ENCODE data around the gene SLC25A12.
A peak's percentile ranks its signal among the peaks of the same experiment; 100 is the strongest.

Gene SLC25A12

GRCh38 chr2:171893824-171894611 lies at the start of gene SLC25A12:
Gene SLC25A12 (minus strand): TSS chr2:171894244. CDS start chr2:171894214, 30 bp downstream.
- Histone ChIP-seq H3K4me3 (ENCODE audit: insufficient read length, low read depth) (peak within 1 kb of the TSS; percentile 62), H3K36me3 (ENCODE audit: insufficient read depth, insufficient read length, low read length) (no peaks in the 10 kb centered on the region), H3K9me3 (ENCODE audit: insufficient read depth, low read length) (peaks cover 8% of the 10 kb centered on the region), H3K27me3 (ENCODE audit: insufficient read depth, insufficient read length) (no peaks in the 10 kb centered on the region), H3K4me1 (ENCODE audit: insufficient read depth, insufficient read length) (no peaks in the 10 kb centered on the region), H3K9ac (ENCODE audit: insufficient read length, low read depth) (peak within 1 kb of the TSS; percentile 83)
- no peak for TF ChIP-seq ZNF274 (IDR thresholded peaks at IDR 0.05; ENCODE audit: low read depth, low read length)
- TF ChIP-seq SUZ12 (IDR thresholded peaks at IDR 0.05; ENCODE audit: extremely low read depth, insufficient read depth, insufficient read length), result no peak
- no peak for TF ChIP-seq YY1 (IDR thresholded peaks at IDR 0.05; ENCODE audit: insufficient read depth, insufficient read length)
- DNase-seq (ENCODE audit: low read depth, low spot score), result peak; percentile 74

- TF ChIP-seq SUZ12 (IDR thresholded peaks at IDR 0.05; ENCODE audit: extremely low read depth, insufficient read depth, insufficient read length) (no peak), YY1 (IDR thresholded peaks at IDR 0.05; ENCODE audit: insufficient read depth, insufficient read length) (no peak), ZNF274 (IDR thresholded peaks at IDR 0.05; ENCODE audit: low read depth, low read length) (no peak)
- H3K4me1 ChIP-seq (ENCODE audit: insufficient read depth, insufficient read length), result no peaks in the 10 kb centered on the region
- H3K9me3 ChIP-seq (ENCODE audit: insufficient read depth, low read length), result no peaks in the 10 kb centered on the region
- peaks cover 14% of the 10 kb centered on the region for H3K36me3 ChIP-seq (ENCODE audit: insufficient read depth, insufficient read length, low read length)
- no peaks in the 10 kb centered on the region for H3K27me3 ChIP-seq (ENCODE audit: insufficient read depth, insufficient read length)
- H3K4me3 ChIP-seq (ENCODE audit: insufficient read length, low read depth), result no peak overlapping the region
- DNase-seq (ENCODE audit: low read depth, low spot score), result no peak
- H3K9ac ChIP-seq (ENCODE audit: insufficient read length, low read depth), result no peak overlapping the region
Observed at GRCh38 chr2:171941316-171941699, 47.3 kb upstream of the SLC25A12 start.

- H3K9me3 ChIP-seq (ENCODE audit: insufficient read depth, low read length), result no peaks in the 10 kb centered on the region
- no peak overlapping the region for H3K4me3 ChIP-seq (ENCODE audit: insufficient read length, low read depth)
- H3K9ac ChIP-seq (ENCODE audit: insufficient read length, low read depth), result no peak overlapping the region
- TF ChIP-seq YY1 (IDR thresholded peaks at IDR 0.05; ENCODE audit: insufficient read depth, insufficient read length), result no peak
- TF ChIP-seq SUZ12 (IDR thresholded peaks at IDR 0.05; ENCODE audit: extremely low read depth, insufficient read depth, insufficient read length), result no peak
- TF ChIP-seq ZNF274 (IDR thresholded peaks at IDR 0.05; ENCODE audit: low read depth, low read length), result no peak
- no peaks in the 10 kb centered on the region for H3K27me3 ChIP-seq (ENCODE audit: insufficient read depth, insufficient read length)
- DNase-seq (ENCODE audit: low read depth, low spot score), result no peak
- peaks cover 17% of the 10 kb centered on the region for H3K36me3 ChIP-seq (ENCODE audit: insufficient read depth, insufficient read length, low read length)
- no peaks in the 10 kb centered on the region for H3K4me1 ChIP-seq (ENCODE audit: insufficient read depth, insufficient read length)
Observed at GRCh38 chr2:171939743-171940071, 45.7 kb upstream of the SLC25A12 start.

GRCh38 chr2:171939058-171939742 lies 45.2 kb upstream of the SLC25A12 start:
- Histone ChIP-seq H3K9me3 (ENCODE audit: insufficient read depth, low read length) (no peaks in the 10 kb centered on the region), H3K4me3 (ENCODE audit: insufficient read length, low read depth) (no peak overlapping the region), H3K27me3 (ENCODE audit: insufficient read depth, insufficient read length) (no peaks in the 10 kb centered on the region), H3K4me1 (ENCODE audit: insufficient read depth, insufficient read length) (no peaks in the 10 kb centered on the region), H3K9ac (ENCODE audit: insufficient read length, low read depth) (no peak overlapping the region), H3K36me3 (ENCODE audit: insufficient read depth, insufficient read length, low read length) (peaks cover 17% of the 10 kb centered on the region)
- no peak for TF ChIP-seq YY1 (IDR thresholded peaks at IDR 0.05; ENCODE audit: insufficient read depth, insufficient read length)
- TF ChIP-seq ZNF274 (IDR thresholded peaks at IDR 0.05; ENCODE audit: low read depth, low read length), result no peak
- TF ChIP-seq SUZ12 (IDR thresholded peaks at IDR 0.05; ENCODE audit: extremely low read depth, insufficient read depth, insufficient read length), result no peak
- no peak for DNase-seq (ENCODE audit: low read depth, low spot score)

GRCh38 chr2:171930385-171930784 lies 36.3 kb upstream of the SLC25A12 start:
- H3K27me3 ChIP-seq (ENCODE audit: insufficient read depth, insufficient read length), result no peaks in the 10 kb centered on the region
- H3K36me3 ChIP-seq (ENCODE audit: insufficient read depth, insufficient read length, low read length), result peaks cover 48% of the 10 kb centered on the region
- H3K9me3 ChIP-seq (ENCODE audit: insufficient read depth, low read length), result no peaks in the 10 kb centered on the region
- TF ChIP-seq SUZ12 (IDR thresholded peaks at IDR 0.05; ENCODE audit: extremely low read depth, insufficient read depth, insufficient read length) (no peak), YY1 (IDR thresholded peaks at IDR 0.05; ENCODE audit: insufficient read depth, insufficient read length) (no peak), ZNF274 (IDR thresholded peaks at IDR 0.05; ENCODE audit: low read depth, low read length) (no peak)
- no peak overlapping the region for H3K4me3 ChIP-seq (ENCODE audit: insufficient read length, low read depth)
- no peaks in the 10 kb centered on the region for H3K4me1 ChIP-seq (ENCODE audit: insufficient read depth, insufficient read length)
- H3K9ac ChIP-seq (ENCODE audit: insufficient read length, low read depth), result no peak overlapping the region
- DNase-seq (ENCODE audit: low read depth, low spot score), result no peak

- H3K9ac ChIP-seq (ENCODE audit: insufficient read length, low read depth), result peak overlapping the region; percentile 27
- no peak for TF ChIP-seq YY1 (IDR thresholded peaks at IDR 0.05; ENCODE audit: insufficient read depth, insufficient read length)
- no peak for TF ChIP-seq SUZ12 (IDR thresholded peaks at IDR 0.05; ENCODE audit: extremely low read depth, insufficient read depth, insufficient read length)
- no peak for TF ChIP-seq ZNF274 (IDR thresholded peaks at IDR 0.05; ENCODE audit: low read depth, low read length)
- DNase-seq (ENCODE audit: low read depth, low spot score), result no peak
- H3K4me3 ChIP-seq (ENCODE audit: insufficient read length, low read depth), result no peak overlapping the region
- H3K9me3 ChIP-seq (ENCODE audit: insufficient read depth, low read length), result no peaks in the 10 kb centered on the region
- H3K36me3 ChIP-seq (ENCODE audit: insufficient read depth, insufficient read length, low read length), result peaks cover 50% of the 10 kb centered on the region
- H3K27me3 ChIP-seq (ENCODE audit: insufficient read depth, insufficient read length), result no peaks in the 10 kb centered on the region
- H3K4me1 ChIP-seq (ENCODE audit: insufficient read depth, insufficient read length), result no peaks in the 10 kb centered on the region
Observed at GRCh38 chr2:171924170-171924942, 30.3 kb upstream of the SLC25A12 start.

- H3K36me3 ChIP-seq (ENCODE audit: insufficient read depth, insufficient read length, low read length), result peaks cover 44% of the 10 kb centered on the region
- no peak for TF ChIP-seq ZNF274 (IDR thresholded peaks at IDR 0.05; ENCODE audit: low read depth, low read length)
- no peak for TF ChIP-seq YY1 (IDR thresholded peaks at IDR 0.05; ENCODE audit: insufficient read depth, insufficient read length)
- no peak for TF ChIP-seq SUZ12 (IDR thresholded peaks at IDR 0.05; ENCODE audit: extremely low read depth, insufficient read depth, insufficient read length)
- peak overlapping the region; percentile 94 for H3K9ac ChIP-seq (ENCODE audit: insufficient read length, low read depth)
- peak overlapping the region; percentile 94 for H3K4me3 ChIP-seq (ENCODE audit: insufficient read length, low read depth)
- no peaks in the 10 kb centered on the region for H3K4me1 ChIP-seq (ENCODE audit: insufficient read depth, insufficient read length)
- DNase-seq (ENCODE audit: low read depth, low spot score), result no peak
- no peaks in the 10 kb centered on the region for H3K27me3 ChIP-seq (ENCODE audit: insufficient read depth, insufficient read length)
- no peaks in the 10 kb centered on the region for H3K9me3 ChIP-seq (ENCODE audit: insufficient read depth, low read length)
Observed at GRCh38 chr2:171923206-171923605, 29.2 kb upstream of the SLC25A12 start.
